GM19438 (cell line): ENCODE data around the gene MMP27.
"Not testable (repeated sequence)": the region's sequence is repeated elsewhere in the genome, so short reads cannot be mapped to it uniquely, and the experiment has no call there.

Experiments used
- ATAC-seq: cut with Tn5 transposase; IDR thresholded peaks from one replicate; pipeline ENCODE4 v1.9.1; 2021; ENCODE audit warnings: low read depth; ENCODE audit not compliant: unreplicated experiment

MMP27 gene

DNA sequence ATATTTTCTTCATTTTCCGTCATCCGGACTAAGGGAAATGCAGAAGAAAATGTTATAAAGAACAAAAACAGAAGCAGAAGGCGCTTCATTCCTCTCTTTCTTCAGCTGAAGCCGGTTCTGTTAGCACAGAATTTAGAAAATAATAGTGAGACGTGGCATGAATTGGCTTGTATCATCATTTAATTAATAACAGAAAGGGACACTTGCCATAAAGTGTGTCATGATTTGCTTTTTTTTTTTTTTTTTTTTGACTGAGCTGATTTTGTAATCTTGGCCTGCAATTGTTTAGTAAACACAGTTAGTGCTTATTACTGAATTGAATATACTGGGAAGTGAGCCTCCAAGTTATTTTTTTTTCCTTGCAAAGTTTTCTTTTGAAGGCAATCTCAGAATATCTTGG, at the start of gene MMP27:
Gene MMP27, minus strand, starts transcription at position 144 of the 400 bp plus-strand sequence. Its CDS starts 55 bp downstream, at position 89.
- no peak for ATAC-seq

DNA sequence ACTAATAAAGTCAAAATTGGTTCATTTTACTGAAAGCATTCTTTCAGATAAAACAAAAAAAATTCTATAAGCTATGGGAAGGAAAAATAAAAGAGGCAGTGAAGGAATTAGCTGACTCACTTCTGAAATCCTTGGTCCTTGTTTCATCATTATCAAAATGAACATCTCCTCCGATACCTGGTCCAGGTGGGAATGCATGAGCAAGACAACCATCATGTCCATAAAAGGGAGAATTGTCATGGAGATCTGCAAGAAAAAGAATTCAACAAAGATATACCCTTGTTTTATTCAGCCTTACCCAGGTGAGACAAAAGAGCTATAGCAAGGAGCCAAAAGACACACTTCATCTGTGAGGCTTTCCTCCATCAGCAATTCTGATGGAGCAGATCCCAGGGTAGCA, 47.7 kb upstream of the MMP27 start:
- ATAC-seq, result no peak

- no peak for ATAC-seq
These were observed 46.1 kb upstream of the MMP27 start for GRCh38 chr11:102751673-102752072.

GRCh38 chr11:102749101-102749722, 43.6 kb upstream of the MMP27 start:
- no peak for ATAC-seq

DNA sequence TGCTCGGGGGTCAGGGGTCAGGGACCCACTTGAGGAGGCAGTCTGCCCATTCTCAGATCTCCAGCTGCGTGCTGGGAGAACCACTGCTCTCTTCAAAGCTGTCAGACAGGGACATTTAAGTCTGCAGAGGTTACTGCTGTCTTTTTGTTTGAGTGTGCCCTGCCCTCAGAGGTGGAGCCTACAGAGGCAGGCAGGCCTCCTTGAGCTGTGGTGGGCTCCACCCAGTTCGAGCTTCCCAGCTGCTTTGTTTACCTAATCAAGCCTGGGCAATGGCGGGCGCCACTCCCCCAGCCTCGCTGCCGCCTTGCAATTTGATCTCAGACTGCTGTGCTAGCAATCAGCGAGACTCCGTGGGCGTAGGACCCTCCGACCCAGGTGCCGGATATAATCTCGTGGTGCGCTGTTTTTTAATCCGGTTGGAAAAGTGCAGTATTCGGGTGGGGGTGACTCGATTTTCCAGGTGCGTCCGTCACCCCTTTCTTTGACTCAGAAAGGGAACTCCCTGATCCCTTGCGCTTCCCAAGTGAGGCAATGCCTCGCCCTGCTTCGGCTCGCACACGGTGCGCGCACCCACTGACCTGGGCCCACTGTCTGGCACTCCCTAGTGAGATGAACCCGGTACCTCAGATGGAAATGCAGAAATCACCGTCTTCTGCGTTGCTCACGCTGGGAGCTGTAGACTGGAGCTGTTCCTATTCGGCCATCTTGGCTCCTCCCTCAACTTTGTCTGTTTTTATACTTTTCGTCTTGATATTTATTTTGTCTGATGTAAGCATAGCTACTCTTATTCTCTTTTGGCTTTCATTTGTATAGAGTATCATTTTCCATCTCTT, 41.4 kb upstream of the MMP27 start:
- ATAC-seq, result not testable (repeated sequence)

DNA sequence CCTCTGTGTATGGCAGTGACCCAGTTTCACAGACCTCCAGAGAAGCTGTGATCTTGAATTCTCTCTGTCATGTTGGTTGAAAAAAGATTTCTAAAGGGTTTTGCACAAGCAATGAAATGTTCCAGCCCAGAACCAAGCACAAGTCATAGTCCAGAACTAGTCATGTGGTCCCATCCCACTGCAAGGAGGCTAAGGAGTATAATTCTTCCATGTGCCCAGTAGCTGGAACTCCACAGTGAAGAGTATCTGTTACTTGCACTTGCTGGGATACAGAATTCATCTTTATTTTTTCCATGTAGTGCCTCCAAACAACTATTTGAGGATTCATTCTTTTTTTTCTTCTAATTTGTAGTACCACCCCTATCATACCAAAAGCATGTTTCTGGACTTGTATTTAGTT, 29.1 kb upstream of the MMP27 start:
- ATAC-seq, result no peak

GRCh38 chr11:102733232-102733875, 27.8 kb upstream of the MMP27 start:
- peak; percentile 92 for ATAC-seq

DNA sequence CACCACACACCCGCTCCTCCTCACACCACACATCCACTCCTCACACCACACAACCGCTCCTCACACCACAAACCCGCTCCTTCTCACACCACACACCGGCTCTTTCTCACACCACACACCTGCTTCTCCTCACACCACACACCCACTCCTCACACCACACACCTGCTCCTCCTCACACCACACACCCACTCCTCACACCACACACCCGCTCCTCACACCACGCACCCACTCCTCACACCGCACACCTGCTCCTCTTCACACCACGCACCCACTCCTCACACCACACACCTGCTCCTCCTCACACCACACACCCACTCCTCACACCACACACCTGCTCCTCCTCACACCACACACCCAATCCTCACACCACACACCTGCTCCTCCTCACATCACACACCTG, 25.4 kb upstream of the MMP27 start:
- ATAC-seq, result not testable (repeated sequence)

- ATAC-seq, result no peak
These were observed 24.6 kb upstream of the MMP27 start for GRCh38 chr11:102729849-102730815.

DNA sequence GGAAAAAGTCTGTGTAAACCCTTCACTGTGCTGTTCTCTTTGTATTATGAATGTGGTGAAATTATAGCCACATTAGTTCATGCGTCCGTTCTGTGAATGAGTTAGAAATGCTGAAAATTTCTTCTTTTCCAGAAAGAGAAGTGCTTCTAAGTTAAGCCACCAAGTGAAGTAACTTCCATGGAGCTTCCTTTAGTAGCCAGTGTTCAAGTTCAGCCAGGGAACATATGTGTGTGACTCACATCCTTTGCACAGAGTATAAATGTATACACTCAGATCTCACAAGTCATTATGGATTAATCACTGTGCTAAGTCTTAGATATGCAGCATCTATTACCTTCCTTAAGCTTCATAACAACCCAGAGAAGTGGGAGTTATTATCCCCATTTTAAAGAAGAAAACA, 22.3 kb upstream of the MMP27 start:
- ATAC-seq, result no peak

DNA sequence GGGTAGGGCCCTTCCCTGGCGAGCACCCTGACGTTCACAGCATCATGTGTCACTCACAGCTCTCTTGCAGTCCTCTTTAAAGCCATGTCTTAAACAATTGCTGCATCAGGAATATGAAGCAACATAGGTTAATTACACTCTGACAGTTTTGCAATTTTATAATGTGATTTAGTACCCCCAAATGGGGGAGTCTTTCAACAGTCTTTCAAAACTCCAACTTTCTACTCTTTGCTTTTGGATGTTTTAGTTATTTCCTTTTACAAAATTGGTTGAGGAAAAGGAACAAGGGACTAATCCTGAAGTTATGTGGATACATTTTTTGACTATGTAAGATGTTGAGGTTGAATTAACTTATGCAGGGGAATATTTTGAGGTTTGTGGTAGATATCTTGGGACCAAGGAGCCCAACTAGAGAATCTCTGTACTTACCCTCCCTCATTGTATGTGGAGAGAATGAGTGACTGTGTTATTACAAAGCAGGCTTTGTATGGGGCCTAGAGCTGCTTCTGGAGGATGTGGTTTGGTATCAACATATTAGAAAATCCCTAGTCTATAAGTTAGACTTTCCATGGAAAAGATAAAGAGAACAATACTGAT, 19.4 kb upstream of the MMP27 start, which contains the start of gene MMP8:
Gene MMP8, minus strand, starts transcription at position 51 of the 597 bp plus-strand sequence. CDS start 99 bp downstream, outside the sequence.
- ATAC-seq, result no peak

DNA sequence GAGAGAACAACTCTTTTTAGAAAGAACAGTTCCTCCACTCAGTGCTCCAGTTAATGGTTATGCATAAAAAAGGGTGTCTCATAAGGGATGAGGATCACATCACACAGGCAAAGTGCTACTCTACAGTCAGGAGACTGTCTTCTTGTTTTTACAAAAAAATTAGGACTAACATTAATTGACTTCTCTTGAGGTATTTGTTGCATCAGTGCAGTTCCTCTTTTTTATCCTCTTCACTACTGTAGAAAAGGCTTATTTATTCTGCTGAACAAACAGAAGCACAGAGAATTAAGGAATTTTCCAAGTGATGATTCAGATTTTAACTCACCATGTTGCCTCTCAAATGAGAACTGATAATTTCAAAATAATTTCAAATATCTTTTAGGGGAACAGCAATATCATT, 17.3 kb upstream of the MMP27 start:
- no peak for ATAC-seq

DNA sequence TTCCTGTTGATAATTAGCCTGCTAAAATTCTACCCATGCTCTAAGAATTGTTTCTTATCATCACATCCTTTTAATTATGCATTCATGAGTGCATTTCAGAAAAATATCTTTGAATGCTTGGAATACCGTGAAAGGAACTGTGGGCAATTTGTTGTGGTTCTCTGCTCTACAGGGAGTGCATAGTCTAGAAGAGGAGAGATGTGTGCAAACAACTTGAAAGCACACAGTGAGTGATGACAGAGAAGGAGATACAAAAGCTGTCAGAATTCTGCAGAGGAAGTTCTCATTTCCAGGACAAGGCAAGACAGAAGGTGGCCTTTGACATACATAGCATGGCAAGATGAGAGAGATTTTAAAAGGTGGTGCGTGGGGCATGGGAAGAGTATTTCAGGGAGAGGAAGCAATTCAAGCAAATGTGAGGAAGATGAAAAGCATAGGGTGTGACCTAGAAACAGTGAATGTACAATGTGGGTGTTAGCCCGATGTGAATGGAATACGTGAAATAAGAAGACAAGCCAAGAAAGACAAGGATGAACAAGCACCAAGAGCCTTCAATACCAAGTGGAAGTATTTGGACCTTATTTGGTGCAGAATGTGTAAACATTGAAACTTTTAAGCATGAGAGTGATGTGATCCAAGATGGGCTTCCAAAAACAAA, 14.2 kb upstream of the MMP27 start:
- ATAC-seq, result no peak

DNA sequence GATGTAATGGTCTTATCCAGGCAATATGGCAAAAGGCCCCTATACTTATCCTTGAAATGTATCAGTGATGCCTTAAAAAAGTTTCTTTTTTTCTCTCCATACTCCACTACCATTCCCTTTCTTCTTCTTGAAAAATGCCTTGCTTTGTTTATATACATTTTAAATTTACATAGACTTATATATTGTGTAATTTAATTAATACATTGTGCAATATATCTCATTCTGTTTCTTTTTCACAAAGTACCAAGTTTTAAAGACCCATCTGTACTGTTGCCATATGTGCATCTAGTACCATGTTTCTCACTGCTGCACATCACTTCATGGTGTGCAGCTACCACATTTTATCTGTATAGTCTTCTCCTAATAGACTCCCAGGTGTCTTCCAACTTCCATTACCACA, 11.7 kb upstream of the MMP27 start:
- no peak for ATAC-seq

GRCh38 chr11:102716527-102716926, 11.0 kb upstream of the MMP27 start:
- ATAC-seq, result no peak

DNA sequence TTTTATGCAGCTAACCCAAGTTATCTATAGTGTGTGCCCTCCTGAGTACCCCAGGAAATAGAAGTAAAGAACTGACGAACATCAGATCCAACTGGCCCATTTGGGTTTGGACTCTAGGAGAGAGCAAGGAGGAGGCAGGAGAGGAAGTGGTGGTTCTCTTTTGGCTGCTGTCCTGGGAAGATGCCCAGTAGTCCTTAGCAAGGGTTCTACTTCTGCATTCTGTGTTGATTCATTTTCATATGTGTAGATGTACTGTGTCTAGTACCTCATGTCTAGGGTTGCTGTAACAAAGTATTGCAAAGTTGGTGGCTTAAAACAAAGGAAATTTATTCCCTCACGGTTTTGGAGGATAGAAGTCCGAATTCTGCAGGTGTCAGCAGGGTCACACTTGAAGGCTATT, 6.6 kb upstream of the MMP27 start:
- no peak for ATAC-seq

GRCh38 chr11:102709201-102709945, 3.8 kb upstream of the MMP27 start:
- no peak for ATAC-seq

GRCh38 chr11:102708654-102709053, 3.1 kb upstream of the MMP27 start:
- no peak for ATAC-seq

- ATAC-seq, result no peak
These were observed 728 bp downstream of the MMP27 start for GRCh38 chr11:102704841-102705240.
